DOHH2 (cell line): Measurements from ENCODE around the gene TMEM154.

Source experiments
- EZH2phosphoT487 ChIP-seq: fragments of 200-600 bp; sonication (generic); IDR thresholded peaks from 2 replicates; pipeline ENCODE4 v1.6.1; 2017; ENCODE audit warnings: borderline replicate concordance, mild to moderate bottlenecking, antibody characterized with exemption, low read length, moderate library complexity, mixed read lengths
- TF ChIP-seq, protein P1 (sequence below): fragments of 200-600 bp; sonication (generic); IDR thresholded peaks from one replicate; pipeline ENCODE4 v1.5.1; 2014; ENCODE audit warnings: antibody characterized with exemption, mild to moderate bottlenecking, low read depth, low read length; ENCODE audit not compliant: poor library complexity, severe bottlenecking

DNA sequence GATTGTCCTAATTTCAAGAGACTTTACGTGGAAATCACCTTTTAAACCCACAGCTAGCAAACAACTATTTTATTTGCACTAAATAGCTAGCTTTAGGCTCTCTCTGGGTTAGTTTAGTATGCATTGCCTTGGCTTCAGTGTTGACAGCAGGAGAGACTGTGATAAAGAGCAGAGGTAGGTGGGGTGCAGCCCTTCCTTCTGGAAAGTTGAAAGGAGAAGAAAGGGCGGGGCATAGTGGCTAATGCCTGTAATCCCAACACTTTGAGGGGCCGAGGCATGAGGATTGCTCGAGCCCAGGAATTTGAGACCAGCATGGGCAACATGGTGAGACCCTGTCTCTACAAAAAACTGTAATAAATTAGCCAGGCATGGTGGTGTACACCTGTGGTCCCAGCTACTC lies 29.0 kb upstream of the TMEM154 start:
- TF ChIP-seq, protein P1, sequence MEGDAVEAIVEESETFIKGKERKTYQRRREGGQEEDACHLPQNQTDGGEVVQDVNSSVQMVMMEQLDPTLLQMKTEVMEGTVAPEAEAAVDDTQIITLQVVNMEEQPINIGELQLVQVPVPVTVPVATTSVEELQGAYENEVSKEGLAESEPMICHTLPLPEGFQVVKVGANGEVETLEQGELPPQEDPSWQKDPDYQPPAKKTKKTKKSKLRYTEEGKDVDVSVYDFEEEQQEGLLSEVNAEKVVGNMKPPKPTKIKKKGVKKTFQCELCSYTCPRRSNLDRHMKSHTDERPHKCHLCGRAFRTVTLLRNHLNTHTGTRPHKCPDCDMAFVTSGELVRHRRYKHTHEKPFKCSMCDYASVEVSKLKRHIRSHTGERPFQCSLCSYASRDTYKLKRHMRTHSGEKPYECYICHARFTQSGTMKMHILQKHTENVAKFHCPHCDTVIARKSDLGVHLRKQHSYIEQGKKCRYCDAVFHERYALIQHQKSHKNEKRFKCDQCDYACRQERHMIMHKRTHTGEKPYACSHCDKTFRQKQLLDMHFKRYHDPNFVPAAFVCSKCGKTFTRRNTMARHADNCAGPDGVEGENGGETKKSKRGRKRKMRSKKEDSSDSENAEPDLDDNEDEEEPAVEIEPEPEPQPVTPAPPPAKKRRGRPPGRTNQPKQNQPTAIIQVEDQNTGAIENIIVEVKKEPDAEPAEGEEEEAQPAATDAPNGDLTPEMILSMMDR, result no peak
- no peak for TF ChIP-seq EZH2phosphoT487
